ENCODE results near the gene ZFPM1.

ZFPM1 gene

DNA sequence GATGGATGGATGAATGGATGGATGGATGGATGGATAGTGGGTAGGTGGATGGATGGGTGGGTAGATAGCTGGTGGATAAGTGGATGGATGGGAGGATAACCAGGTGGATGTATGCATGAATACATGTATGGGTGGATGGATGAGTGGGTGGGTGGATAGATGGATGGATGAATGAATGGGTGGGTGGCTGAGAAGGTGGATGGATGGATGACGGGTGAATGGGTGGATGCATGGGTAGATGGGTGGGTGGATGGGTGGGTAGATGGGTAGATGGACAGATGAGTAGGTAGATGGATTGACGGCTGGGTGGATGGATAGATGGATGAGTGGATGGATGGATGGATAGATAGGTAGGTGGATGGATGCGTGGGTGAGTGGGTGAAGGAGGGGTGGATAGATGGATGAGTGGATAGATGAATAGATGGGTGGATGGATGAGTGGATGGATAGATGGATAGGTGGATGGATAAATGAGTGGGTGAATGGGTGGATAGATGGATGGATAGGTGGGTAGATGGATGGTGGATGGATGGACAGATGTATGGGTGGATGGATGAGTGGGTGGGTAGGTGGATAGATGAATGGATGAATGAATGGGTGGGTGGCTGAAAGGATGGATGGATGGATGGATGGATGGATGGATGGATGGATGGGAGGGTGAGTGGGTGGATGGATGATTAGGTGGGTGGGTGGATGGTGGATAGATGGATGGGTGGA, 67.0 kb downstream of the ZFPM1 start:
- Mint-ChIP-seq H3K9me3 (peaks cover 27% of the 10 kb centered on the region), H3K27ac (no peak overlapping the region), H3K4me3 (no peak overlapping the region), H3K27me3 (peaks cover 40% of the 10 kb centered on the region), H3K36me3 (ENCODE audit: low read depth) (no peaks in the 10 kb centered on the region), H3K4me1 (ENCODE audit: low read depth) (no peaks in the 10 kb centered on the region)
- intact Hi-C loops (cut with micrococcal nuclease): no loop called here

GRCh38 chr16:88521674-88522073, 68.6 kb downstream of the ZFPM1 start:
- Mint-ChIP-seq H3K4me3 (no peak overlapping the region), H3K27me3 (peaks cover 52% of the 10 kb centered on the region), H3K27ac (no peak overlapping the region), H3K36me3 (ENCODE audit: low read depth) (no peaks in the 10 kb centered on the region), H3K4me1 (ENCODE audit: low read depth) (no peaks in the 10 kb centered on the region), H3K9me3 (peaks cover 27% of the 10 kb centered on the region)
- intact Hi-C loops (cut with micrococcal nuclease): no loop called here

DNA sequence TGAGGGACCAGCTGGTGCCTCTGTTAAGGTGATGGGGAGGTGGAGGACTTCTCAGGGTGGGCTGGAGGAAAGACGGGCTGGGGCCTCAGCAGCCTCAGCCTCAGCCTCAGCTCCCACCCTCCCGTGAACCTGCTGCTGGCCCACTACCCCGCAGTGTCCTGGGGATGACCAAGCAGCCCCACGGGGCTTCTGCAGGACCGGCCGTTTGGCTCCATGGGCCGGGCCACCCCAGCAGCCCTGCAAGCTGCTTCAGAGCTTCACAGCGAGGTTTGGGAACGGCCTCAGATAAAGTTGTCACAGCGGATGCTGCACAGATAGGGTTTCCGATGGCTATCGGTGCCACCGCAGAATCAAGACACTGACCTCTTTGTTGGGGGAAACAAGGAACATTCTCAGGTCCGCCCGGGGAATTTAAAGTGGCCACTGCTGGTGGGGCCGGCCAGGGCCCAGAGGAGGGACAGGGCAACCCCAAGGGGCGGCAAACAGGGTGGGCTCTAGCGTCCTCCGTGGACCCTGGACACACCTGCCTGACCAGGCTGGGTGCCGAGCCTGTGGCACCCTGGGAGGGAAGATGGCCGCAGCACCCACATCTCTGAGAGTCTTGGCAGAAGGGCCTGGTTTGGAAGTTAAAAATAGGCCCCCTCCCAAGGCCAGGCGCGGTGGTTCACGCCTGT, 69.3 kb downstream of the ZFPM1 start:
- intact Hi-C loops (cut with micrococcal nuclease): no loop called here
- no peaks in the 10 kb centered on the region for H3K36me3 Mint-ChIP-seq (ENCODE audit: low read depth)
- peaks cover 52% of the 10 kb centered on the region for H3K27me3 Mint-ChIP-seq
- H3K4me1 Mint-ChIP-seq (ENCODE audit: low read depth): no peaks in the 10 kb centered on the region
- H3K27ac Mint-ChIP-seq: no peak overlapping the region
- peaks cover 27% of the 10 kb centered on the region for H3K9me3 Mint-ChIP-seq
- no peak overlapping the region for H3K4me3 Mint-ChIP-seq

- H3K4me3 Mint-ChIP-seq: no peak overlapping the region
- no peaks in the 10 kb centered on the region for H3K36me3 Mint-ChIP-seq (ENCODE audit: low read depth)
- peaks cover 20% of the 10 kb centered on the region for H3K9me3 Mint-ChIP-seq
- no peak overlapping the region for H3K27ac Mint-ChIP-seq
- peaks cover 52% of the 10 kb centered on the region for H3K27me3 Mint-ChIP-seq
- intact Hi-C loops (cut with micrococcal nuclease): no loop called here
- no peaks in the 10 kb centered on the region for H3K4me1 Mint-ChIP-seq (ENCODE audit: low read depth)
Measured at GRCh38 chr16:88523309-88524161, 70.5 kb downstream of the ZFPM1 start.

DNA sequence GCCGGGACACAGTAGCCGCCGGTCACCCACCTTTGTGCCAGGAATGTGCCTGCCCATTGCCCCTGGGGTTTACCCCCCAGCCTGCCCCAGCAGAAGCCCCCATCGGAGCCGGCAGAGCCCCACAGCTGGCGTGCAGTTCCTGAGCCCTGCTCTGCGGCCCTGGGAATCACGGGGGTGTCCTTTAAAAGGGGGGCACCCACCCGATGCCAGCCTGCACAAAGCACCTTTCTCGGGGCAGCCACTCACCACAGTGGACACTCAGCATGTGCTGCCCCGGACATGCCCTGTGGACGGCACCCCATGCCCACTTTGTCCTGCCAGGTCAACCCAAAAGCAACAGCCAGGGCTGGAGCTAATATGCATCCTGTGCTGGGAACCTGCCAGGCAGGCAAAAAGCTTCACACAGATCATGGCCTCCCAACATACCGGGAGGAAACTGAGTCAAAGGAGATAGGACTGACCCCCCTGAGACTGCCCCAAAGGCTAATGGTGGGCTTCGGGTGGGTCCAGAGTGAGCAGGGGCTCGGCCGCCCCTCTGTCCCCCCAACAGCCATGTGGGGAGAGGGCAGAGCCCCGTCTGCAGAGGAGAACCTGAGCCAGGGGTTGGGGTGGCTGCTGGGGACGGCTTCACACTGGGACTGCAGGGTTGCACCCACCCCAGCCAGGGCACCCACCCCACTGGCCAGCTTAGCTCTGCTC, 71.3 kb downstream of the ZFPM1 start:
- H3K27ac Mint-ChIP-seq: no peak overlapping the region
- intact Hi-C loops (cut with micrococcal nuclease): no loop called here
- peaks cover 56% of the 10 kb centered on the region for H3K27me3 Mint-ChIP-seq
- no peaks in the 10 kb centered on the region for H3K4me1 Mint-ChIP-seq (ENCODE audit: low read depth)
- H3K4me3 Mint-ChIP-seq: no peak overlapping the region
- peaks cover 11% of the 10 kb centered on the region for H3K9me3 Mint-ChIP-seq
- no peaks in the 10 kb centered on the region for H3K36me3 Mint-ChIP-seq (ENCODE audit: low read depth)

GRCh38 chr16:88524973-88525662, 72.0 kb downstream of the ZFPM1 start:
- Mint-ChIP-seq H3K27ac (no peak overlapping the region), H3K9me3 (peaks cover 4% of the 10 kb centered on the region), H3K36me3 (ENCODE audit: low read depth) (no peaks in the 10 kb centered on the region), H3K4me3 (no peak overlapping the region), H3K27me3 (peaks cover 56% of the 10 kb centered on the region), H3K4me1 (ENCODE audit: low read depth) (no peaks in the 10 kb centered on the region)
- intact Hi-C loops (cut with micrococcal nuclease): no loop called here

- Mint-ChIP-seq H3K9me3 (no peaks in the 10 kb centered on the region), H3K4me1 (ENCODE audit: low read depth) (no peaks in the 10 kb centered on the region), H3K4me3 (no peak overlapping the region), H3K36me3 (ENCODE audit: low read depth) (no peaks in the 10 kb centered on the region), H3K27ac (no peak overlapping the region), H3K27me3 (peaks cover 57% of the 10 kb centered on the region)
- intact Hi-C loops (cut with micrococcal nuclease): no loop called here
Measured at GRCh38 chr16:88525663-88525990, 72.5 kb downstream of the ZFPM1 start.

GRCh38 chr16:88526008-88526905, 73.2 kb downstream of the ZFPM1 start:
- intact Hi-C loops (cut with micrococcal nuclease): no loop called here
- H3K36me3 Mint-ChIP-seq (ENCODE audit: low read depth): no peaks in the 10 kb centered on the region
- peaks cover 56% of the 10 kb centered on the region for H3K27me3 Mint-ChIP-seq
- H3K27ac Mint-ChIP-seq: no peak overlapping the region
- no peaks in the 10 kb centered on the region for H3K4me1 Mint-ChIP-seq (ENCODE audit: low read depth)
- H3K4me3 Mint-ChIP-seq: no peak overlapping the region
- no peaks in the 10 kb centered on the region for H3K9me3 Mint-ChIP-seq

GRCh38 chr16:88526906-88527185, 73.8 kb downstream of the ZFPM1 start:
- intact Hi-C loops (cut with micrococcal nuclease): no loop called here
- H3K27ac Mint-ChIP-seq: no peak overlapping the region
- no peaks in the 10 kb centered on the region for H3K36me3 Mint-ChIP-seq (ENCODE audit: low read depth)
- no peaks in the 10 kb centered on the region for H3K4me1 Mint-ChIP-seq (ENCODE audit: low read depth)
- peaks cover 53% of the 10 kb centered on the region for H3K27me3 Mint-ChIP-seq
- H3K9me3 Mint-ChIP-seq: no peaks in the 10 kb centered on the region
- no peak overlapping the region for H3K4me3 Mint-ChIP-seq

- Mint-ChIP-seq H3K9me3 (no peaks in the 10 kb centered on the region), H3K36me3 (ENCODE audit: low read depth) (no peaks in the 10 kb centered on the region), H3K4me1 (ENCODE audit: low read depth) (no peaks in the 10 kb centered on the region), H3K4me3 (no peak overlapping the region), H3K27me3 (peaks cover 51% of the 10 kb centered on the region), H3K27ac (no peak overlapping the region)
- intact Hi-C loops (cut with micrococcal nuclease): no loop called here
Measured at GRCh38 chr16:88527186-88527936, 74.3 kb downstream of the ZFPM1 start.

DNA sequence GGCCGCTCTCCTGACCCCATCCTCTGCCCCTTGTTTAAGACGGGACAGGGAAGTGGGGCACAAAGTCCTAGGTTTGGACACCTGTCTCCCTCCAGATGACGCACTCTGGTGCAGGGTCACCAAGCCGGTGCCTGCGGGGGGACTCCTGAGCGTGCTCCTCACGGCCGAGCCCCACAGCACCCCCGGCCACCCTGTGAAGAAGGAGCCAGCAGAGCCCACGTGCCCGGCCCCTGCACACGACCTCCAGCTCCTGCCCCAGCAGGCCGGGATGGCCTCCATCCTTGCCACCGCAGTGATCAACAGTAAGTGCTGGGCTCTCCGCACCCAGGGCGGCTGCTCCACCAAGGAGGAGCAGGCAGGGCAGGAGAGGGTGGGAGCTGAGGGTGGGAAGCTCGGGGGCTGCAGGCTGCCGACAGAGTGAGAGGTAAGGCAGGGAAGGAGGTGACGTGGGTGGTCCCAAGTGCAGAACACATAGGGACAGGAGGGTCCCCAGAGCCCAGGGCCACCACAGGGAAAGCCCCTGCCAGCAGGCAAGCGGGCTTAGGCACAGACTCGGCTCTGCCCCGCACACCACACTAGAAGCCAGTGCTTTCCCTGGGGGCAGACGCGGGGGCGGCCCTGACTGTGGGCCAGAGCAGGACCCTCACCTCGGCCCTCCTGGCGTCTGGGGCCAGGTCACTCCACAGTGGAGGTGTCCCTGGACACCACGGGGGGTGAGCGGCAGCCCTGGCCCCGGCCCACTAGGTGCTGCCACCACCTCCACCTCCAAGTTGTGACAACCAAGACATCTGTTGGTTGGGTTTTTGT, 75.1 kb downstream of the ZFPM1 start:
- H3K27me3 Mint-ChIP-seq: peaks cover 43% of the 10 kb centered on the region
- H3K4me3 Mint-ChIP-seq: no peak overlapping the region
- H3K9me3 Mint-ChIP-seq: no peaks in the 10 kb centered on the region
- intact Hi-C loops (cut with micrococcal nuclease): no loop called here
- H3K27ac Mint-ChIP-seq: no peak overlapping the region
- H3K36me3 Mint-ChIP-seq (ENCODE audit: low read depth): no peaks in the 10 kb centered on the region
- no peaks in the 10 kb centered on the region for H3K4me1 Mint-ChIP-seq (ENCODE audit: low read depth)

DNA sequence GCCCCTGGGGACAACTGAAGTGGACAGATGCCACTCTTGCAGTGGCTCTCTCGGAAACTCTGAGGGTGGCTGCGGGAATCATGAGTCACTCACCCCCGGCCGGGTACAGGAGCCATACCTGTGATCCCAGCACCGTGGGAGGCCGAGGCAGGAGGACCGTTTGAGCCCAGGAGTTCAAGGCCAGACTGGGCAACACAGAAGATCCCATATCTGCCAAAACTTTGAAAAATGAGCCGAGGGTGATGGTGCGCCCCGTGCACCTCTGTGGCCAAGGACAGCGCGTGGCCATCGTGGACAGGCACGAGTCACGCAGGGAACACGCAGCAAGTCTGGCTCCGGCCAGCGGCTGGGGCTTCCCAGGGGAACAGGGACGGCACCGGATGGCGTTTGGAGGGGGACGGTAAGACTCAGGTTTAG, 75.8 kb downstream of the ZFPM1 start:
- H3K4me1 Mint-ChIP-seq (ENCODE audit: low read depth): no peaks in the 10 kb centered on the region
- no peak overlapping the region for H3K27ac Mint-ChIP-seq
- H3K27me3 Mint-ChIP-seq: peaks cover 35% of the 10 kb centered on the region
- no peak overlapping the region for H3K4me3 Mint-ChIP-seq
- intact Hi-C loops (cut with micrococcal nuclease): no loop called here
- no peaks in the 10 kb centered on the region for H3K36me3 Mint-ChIP-seq (ENCODE audit: low read depth)
- no peaks in the 10 kb centered on the region for H3K9me3 Mint-ChIP-seq

Measured in dendritic cell treated with granulocyte-macrophage colony-stimulating factor and Interleukin-4, amounts not matched to agents 40 ng/mL and 50 ng/mL, for 4 days (primary cell).